HG02759 (cell line): ENCODE measurements around the gene ERCC2.
"Not testable (repeated sequence)": the region's sequence is repeated elsewhere in the genome, so short reads cannot be mapped to it uniquely, and the experiment has no call there.

Source experiments
- ATAC-seq: cut with Tn5 transposase; IDR thresholded peaks from one replicate; pipeline ENCODE4 v1.9.1; 2021; ENCODE audit warnings: mild to moderate bottlenecking, moderate library complexity; ENCODE audit not compliant: unreplicated experiment

ERCC2 gene

DNA sequence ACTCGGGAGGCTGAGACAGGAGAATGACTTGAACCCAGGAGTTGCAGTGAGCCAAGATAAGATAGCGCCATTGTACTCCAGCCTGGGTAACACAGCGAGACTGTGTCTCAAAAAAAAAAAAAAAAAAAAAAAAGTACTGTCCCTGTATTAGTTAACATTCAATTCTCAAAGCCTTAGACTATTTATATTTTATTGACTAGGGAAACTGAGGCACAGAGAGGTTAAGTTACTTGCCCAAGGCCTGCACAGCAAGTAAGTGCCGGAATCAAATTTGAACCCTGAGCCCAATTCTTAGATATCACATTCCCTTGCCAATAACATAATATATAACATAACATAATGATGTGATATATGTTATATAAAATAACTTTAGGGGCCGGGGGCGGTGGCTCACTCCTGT, 30.7 kb downstream of the ERCC2 start:
- ATAC-seq: no peak

DNA sequence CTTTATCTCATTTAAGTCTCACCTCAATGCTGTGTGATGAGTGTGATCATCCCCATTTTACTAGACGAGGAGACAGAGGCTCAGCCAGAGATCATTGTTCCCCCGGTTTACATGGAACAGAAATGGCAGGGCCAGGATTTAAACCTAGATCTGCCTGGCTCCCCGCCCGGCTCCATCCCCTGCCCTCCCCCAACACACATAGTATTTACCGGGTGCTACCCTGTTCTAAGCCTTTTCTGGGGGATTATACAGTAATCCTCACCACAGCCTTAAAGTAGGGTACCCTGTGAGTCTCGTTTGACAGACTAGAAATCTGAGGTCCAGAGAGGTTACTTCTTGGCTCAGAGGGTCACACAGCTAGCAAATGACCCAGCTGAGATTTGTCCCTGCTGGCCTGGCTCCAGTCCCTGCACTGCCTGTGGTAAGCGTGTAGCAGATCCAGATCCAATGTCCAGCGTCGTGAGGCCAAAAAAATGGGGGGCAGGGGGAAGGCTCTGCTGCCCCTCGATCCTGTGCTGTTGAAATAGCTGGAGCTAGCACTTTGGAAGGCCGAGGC, 33.6 kb downstream of the ERCC2 start:
- no peak for ATAC-seq

- not testable (repeated sequence) for ATAC-seq
Observed at GRCh38 chr19:45334881-45335280, 35.5 kb downstream of the ERCC2 start.

GRCh38 chr19:45333609-45334303, 36.6 kb downstream of the ERCC2 start:
- ATAC-seq: no peak

DNA sequence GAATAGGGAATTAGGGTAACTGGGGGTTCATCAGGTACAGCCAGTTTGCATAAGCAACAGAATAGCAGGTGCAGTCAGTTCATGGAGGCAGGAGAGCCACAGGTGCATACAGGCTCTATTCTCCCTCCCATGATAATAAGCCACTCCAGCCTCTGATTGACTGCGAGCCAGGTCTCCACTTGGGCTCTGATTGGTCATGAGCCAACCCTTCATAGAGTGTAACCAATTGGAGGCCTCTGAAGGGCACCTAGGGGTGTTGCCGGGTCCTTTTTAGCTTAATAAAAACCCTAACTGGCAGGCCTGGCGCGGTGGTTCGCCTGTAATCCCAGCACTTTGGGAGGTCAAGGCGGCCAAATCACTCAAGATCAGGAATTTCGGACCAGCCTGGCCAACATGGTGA, 39.0 kb downstream of the ERCC2 start:
- no peak for ATAC-seq

DNA sequence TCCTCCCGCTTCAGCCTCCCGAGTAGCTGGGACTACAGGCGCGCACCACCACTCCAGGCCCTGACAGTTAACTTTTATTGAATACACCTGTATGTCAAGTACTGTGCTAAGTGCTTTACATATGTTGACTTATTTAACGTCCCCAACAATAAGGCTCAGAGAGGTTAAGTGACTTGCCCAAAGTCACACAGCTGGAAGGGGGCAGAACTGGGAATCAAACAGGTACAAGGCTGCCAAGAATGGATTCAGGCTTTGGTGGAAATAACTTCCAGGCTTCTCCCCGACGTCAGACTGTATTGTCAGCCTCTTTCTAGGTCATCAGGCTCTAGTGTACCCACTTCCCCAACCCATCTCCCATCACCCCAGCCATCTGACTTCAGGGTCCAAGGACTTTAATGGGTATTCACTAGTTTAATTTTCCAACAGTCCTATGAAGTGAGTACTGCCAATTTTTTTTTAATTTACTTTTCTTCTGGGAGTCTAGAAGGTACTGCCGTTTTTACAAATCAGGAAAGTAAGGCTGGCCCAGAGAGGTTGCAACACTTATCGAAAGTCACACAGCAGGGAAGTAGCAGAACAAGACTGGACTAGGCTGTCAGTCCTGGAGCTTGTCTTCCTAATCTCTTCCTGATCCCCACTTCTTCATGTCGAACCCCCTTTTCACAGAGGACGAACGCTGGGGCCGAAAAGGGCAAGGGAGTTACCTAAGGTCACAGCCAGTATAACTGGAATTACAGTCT, 42.8 kb downstream of the ERCC2 start:
- no peak for ATAC-seq

- no peak for ATAC-seq
Observed at GRCh38 chr19:45324349-45324907, 45.9 kb downstream of the ERCC2 start.

DNA sequence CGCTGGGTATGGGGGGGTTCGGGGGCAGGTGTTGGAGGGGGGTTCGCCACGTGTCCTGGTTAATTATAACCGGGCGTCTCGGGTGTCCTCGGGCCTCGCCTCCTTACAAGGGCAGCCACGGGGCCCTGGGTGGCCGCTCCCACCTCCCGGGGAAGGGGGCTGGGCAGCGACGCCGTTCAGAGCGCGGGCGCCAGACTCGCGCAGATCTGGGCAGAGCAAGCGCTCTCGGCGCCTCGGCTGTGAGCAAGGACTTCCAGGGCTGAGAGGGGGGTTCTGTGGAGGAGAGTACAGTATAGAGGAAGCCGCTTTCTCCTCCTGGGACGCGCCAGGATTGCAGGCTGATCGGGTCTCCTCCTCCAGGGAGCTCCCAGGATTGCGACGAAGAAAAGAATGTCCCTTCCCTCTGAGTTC, 46.7 kb downstream of the ERCC2 start:
- ATAC-seq: no peak

GRCh38 chr19:45322744-45323281, 47.6 kb downstream of the ERCC2 start, which contains the start of gene CKM:
CKM (minus strand) TSS chr19:45322875; CDS start chr19:45319713, 3,162 bp downstream.
- ATAC-seq: no peak

DNA sequence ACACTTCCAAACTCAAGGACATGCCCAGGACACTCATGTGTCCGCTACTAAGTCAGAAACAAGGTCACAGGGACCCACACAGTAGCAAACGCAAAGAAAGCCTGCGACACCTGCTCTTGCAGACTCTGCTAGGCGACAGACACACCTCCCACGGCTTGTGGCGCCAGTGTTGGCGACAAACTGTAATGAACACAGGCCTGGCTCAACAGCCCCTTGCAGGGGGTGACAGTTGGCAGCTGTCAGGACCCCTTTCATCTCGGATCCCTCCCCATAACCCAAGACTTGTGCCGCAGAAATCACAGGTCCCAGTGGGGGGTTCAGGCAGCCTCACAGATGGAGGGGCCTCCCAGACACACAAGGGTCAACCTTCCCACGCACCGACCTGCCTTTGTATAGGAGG, 48.1 kb downstream of the ERCC2 start:
- no peak for ATAC-seq

GRCh38 chr19:45321848-45322247, 48.5 kb downstream of the ERCC2 start:
- ATAC-seq: no peak

- ATAC-seq: no peak
Observed at GRCh38 chr19:45320997-45321775, 49.2 kb downstream of the ERCC2 start.

- no peak for ATAC-seq
Observed at GRCh38 chr19:45315304-45315703, 55.1 kb downstream of the ERCC2 start.

GRCh38 chr19:45314708-45315245, 55.6 kb downstream of the ERCC2 start:
- ATAC-seq: no peak

DNA sequence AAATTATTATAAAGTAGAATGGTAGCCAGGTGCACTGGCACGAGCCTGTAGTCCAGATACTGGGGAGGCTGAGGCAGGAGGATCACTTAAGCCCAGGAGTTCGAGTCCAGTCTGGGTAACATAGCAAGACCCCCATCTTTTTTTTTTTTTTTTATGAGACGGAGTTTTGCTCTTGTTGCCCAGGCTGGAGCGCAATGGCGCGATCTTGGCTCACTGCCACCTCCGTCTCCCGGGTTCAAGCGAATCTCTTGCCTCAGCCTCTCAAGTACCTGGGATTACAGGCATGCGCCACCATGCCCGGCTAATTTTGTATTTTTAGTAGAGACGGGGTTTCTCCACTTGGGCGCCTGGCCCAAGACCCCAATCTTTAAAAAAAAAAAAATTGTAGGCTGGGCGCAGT, 58.1 kb downstream of the ERCC2 start:
- not testable (repeated sequence) for ATAC-seq

- ATAC-seq: no peak
Observed at GRCh38 chr19:45311621-45312020, 58.8 kb downstream of the ERCC2 start.

- not testable (repeated sequence) for ATAC-seq
Observed at GRCh38 chr19:45309322-45309721, 61.1 kb downstream of the ERCC2 start.

GRCh38 chr19:45307361-45307760, 63.0 kb downstream of the ERCC2 start:
- no peak for ATAC-seq

DNA sequence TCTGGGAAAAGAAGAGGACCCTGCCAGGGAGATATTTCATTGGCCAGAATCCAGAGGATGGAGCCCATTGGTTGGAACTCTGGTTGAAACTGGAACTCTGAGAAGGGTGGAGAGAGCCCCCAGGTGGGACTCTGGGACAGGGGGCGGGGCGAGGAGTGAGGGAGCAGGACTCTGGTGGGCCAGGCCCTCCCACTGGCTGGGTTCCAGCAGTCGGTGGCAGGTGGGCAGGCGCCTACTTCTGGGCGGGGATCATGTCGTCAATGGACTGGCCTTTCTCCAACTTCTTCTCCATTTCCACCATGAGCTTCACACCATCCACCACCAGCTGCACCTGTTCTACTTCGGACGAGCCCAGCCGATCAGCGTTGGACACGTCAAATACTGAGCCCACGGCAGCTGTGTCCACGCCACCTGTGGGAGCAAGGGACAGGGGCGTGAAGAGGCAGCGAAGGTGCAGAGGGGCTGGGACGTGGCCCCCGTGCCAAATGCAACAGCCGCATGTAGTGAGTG, 63.8 kb downstream of the ERCC2 start:
- ATAC-seq: no peak

- ATAC-seq: no peak
Observed at GRCh38 chr19:45306040-45306439, 64.3 kb downstream of the ERCC2 start.
